GM19455 (cell line): ENCODE data around the gene TADA3.

Experiments used
- ATAC-seq: cut with Tn5 transposase; IDR thresholded peaks from one replicate; pipeline ENCODE4 v1.9.1; 2021; ENCODE audit not compliant: unreplicated experiment

The TADA3 gene

DNA sequence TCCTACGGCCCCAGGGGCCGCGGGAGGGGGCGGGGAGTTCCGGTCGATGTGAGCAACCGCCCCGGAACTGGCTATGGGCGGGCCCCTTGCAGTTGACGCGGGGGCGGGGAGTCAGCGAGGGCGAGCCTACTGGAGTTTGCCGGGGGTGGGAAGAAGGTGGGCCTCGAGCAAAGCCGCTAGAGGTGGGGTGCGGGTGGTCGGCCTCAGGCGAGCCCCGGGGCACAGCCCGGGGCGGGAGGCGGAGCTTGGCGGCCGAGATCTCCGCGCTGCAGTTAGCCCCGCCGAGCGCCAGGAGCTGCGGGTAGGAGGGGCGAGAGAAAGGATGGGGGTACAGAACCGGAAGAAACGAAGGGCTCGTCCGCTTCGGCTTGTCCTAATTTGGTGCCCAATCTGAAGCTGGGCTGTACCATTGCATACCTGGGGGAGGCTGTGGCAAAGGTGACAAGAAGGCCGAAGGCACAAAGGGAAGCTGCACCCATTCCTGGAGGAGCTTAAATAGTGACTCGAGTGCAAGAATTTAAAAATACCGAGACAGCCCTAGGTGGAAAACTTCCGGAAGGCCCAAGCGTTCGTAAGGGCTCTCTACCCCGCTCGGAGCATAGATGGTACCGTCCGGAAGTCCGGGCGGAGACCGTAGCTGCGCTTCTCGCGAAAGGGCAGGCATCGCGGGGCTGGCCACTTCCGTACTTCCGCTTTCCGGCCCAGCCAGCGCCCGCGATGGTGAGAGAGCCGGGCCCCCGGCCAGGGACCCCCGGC lies at the start of gene TADA3, which contains the start of gene ARPC4:
TSS of gene TADA3 (minus strand) at position 69 of the 756 bp plus-strand sequence. CDS start 1,007 bp downstream, outside the sequence.
TSS of gene ARPC4 (plus strand) at position 678 of the 756 bp plus-strand sequence. CDS start at position 718, 40 bp downstream.
- peak; percentile 83 for ATAC-seq

DNA sequence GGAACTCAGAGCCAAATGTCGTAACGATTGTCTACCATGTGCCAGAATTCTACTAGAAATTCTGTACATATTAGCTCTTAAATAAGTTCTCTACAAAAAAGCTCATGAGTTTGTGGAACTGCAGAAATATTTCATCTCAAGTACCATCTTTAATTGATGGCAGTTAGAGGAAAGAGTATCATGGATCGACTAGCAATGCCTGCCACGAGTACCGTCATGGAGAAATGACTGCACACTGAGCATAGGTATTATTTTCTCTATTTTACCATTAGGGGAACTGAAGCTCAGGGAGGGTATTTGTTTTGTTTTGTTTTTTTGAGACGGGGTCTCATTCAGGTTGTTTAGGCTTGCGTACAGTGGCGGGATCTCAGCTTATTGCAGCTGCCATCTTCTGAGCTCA lies 48.7 kb upstream of the TADA3 start:
- no peak for ATAC-seq

DNA sequence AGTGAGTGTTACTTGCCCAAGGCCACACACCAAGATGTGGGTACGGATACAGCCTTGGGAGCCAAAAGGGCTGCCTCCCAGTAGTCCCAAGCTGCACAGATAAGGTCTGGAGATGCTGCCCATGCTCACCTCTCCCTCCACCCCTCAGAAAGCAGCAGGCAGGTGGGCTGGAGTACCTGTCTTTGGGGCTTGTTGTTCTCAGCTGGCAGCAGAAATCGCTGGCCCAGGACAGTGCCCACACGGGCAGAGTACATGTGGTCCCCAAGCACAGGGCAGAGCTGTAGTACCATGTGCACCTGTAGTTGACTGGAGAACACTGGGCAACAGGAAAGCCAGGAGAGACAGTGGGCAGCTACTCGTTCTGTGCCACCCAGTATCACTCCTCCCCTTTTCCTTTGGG lies 46.6 kb upstream of the TADA3 start:
- no peak for ATAC-seq

- ATAC-seq, result no peak
Observed at GRCh38 chr3:9837701-9838582, 45.7 kb upstream of the TADA3 start.

GRCh38 chr3:9834520-9835380 lies 42.5 kb upstream of the TADA3 start:
- ATAC-seq, result no peak

DNA sequence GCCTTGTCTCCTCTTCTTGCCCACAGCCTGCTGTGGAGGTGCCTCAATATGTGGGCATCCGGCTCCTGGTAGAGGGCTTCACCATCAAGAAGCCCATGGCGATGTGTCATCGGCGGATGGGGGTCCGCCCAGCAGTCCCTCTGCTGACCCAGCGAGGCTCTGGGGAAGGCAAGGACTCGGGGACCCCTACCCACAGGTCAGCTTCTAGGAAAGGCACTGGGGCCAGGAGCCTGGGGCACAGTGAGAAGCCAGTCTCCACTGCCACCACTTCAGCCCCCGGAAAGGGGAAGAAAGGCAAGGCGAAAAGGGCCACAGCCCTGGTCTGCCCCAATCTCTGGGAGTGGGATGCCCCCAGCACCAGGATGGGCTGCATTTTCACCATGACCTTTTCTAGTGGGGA lies 40.8 kb upstream of the TADA3 start:
- ATAC-seq, result no peak

GRCh38 chr3:9831253-9831652 lies 39.0 kb upstream of the TADA3 start:
- ATAC-seq, result no peak

- no peak for ATAC-seq
Observed at GRCh38 chr3:9828801-9829755, 36.8 kb upstream of the TADA3 start.

DNA sequence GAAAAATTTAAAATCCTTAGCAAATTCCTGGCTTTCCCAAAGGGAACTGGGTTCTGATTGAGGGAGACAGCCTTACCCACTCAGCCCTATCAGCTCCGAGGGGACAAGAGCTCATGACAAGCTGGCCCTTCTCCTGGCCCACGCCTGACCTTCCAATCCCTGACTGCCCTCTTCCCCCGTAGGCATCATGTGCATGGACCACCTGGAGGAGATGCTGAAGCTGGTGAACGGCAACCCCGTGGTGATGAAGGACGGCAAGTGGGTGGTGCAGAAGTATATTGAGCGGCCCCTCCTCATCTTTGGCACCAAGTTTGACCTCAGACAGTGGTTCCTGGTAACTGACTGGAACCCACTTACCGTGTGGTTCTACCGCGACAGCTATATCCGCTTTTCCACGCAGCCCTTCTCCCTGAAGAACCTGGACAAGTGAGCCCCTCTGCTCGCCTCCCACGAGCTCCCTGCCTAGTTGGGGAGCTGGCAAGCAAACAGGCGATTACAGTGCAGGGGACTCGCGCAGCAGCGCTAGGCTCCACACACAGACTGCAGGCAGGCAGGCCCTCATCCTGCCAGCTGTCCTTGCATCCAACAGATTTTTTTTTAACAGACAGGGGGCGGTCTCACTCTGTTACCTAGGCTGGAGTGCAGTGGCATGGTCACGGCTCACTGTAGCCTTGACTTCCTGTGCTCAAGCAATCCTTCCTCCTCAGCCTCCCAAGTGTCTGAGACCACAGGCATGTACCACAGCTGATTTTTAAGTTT lies 34.7 kb upstream of the TADA3 start:
- ATAC-seq, result no peak

DNA sequence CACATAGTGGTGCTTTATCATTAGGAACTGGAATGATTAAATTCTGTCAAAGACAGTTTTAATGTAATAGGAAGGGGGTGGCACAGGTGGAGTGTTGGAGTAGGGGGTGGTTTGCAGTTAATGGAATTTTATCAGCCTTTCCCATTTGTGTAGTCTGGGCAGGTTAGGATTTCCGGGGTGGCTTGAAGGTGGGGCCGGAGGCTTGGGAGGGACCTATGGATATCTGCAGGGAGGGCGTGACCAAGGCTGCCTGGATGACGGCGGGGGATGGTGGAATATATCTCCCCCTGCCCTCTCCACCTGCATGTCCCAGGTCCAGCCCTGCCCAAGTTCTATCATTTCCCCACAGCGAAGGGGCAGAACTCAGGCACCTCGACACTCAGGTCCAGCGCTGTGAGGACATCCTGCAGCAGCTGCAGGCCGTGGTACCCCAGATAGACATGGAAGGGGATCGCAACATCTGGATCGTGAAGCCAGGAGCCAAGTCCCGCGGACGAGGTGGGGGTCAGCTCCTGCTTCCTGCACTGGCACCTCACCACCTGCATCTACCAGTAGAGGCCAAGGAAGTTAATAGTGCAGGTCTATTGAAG lies 33.3 kb upstream of the TADA3 start:
- ATAC-seq, result no peak

DNA sequence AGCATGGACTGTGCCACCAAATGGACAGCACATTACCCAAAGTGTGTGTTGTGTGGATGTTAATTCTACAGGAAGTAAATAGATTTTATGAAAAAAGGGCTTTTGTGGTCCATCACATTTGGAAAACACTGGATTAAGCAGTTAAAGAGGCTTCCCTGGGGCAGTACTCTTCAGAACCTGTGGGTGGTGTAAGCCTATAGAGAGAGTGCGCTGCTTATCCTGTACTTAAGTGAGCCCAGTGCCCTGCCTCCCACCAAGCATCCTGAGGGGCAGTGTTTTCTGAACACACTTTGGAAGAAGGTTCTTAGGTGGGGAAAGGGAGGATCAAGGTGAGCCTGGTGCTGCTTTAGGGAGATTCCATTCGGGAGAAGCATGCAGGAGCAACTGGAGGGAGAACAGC lies 28.7 kb upstream of the TADA3 start:
- no peak for ATAC-seq

DNA sequence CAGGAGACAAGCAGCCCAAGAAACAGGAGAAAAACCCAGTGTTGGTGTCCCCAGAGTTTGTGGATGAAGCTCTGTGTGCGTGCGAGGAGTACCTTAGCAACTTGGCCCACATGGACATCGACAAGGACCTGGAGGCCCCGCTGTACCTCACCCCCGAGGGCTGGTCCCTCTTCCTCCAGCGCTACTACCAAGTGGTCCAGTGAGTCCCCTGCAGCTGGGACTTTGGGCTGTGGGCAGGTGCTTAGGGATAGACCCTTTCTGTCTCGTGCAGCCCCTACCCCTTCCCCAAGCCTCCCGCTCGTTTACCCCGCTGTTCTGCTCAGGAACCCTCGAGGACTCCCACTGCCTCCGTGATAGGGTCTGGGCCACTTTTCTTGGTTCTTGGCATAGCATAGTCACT lies 28.3 kb upstream of the TADA3 start:
- no peak for ATAC-seq

GRCh38 chr3:9818666-9819335 lies 26.5 kb upstream of the TADA3 start:
- ATAC-seq, result no peak

DNA sequence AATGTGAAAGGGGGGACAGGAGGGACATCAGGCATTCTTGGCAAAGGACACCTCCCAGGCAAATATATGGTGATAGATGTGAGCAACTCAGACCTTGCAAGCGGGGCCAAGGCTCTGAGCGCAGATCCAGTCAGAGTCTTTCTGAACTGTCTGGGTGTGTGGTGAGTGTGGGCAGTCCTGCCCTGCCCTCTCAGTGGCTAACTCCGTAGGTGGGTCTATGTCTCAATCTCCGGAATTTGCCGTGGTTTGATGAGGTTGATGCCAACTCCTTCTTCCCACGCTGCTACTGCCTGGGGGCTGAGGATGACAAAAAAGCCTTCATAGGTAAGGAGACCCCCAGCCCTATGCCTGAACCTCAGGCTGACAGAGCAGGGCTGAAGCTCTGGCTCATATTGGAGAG lies 25.2 kb upstream of the TADA3 start:
- no peak for ATAC-seq

- ATAC-seq, result no peak
Observed at GRCh38 chr3:9815986-9816385, 23.7 kb upstream of the TADA3 start.

DNA sequence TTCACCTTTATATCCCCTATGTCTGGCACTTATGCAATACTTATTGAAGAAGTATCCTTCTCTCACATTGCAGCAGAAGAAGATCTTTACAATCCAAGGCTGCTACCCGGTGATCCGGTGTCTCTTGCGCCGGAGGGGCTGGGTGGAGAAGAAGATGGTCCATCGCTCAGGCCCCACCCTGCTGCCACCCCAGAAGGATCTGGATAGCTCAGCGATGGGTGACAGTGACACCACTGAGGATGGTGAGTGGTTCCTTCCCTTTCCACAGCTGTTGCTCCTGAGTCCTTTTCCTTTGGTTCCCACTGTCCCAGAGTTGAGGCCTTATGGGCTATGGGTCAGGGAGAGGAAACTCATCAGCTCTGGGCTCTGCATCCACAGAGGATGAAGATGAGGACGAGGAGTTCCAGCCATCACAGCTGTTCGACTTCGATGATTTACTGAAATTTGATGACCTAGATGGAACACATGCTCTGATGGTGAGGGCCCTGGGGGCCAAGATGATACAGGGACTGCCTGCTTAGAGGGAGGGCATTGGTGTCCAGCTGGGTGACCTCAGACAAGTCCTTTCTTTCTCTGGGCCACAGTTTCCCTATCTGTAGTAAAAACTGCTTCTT lies 20.7 kb upstream of the TADA3 start:
- no peak for ATAC-seq

GRCh38 chr3:9810846-9811245 lies 18.6 kb upstream of the TADA3 start:
- no peak for ATAC-seq

DNA sequence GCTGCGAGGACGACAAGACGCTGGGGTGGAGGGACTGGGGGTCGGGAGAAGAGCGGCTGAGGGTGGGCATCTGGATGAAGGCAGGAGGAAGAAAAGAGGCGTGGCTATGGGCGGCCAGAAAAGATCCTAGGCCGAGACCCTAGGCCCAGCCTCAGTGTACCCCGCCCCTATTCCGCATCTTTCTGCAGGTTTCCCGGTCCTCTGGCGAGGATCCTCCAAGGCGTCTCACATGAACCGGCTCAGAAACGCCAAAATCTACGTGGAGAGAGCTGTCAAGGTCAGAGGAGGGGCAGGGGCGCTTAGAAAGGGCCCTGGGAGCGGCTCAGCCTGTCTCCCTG lies 18.1 kb upstream of the TADA3 start:
- ATAC-seq, result no peak
